ENCODE measurements around the gene TSPAN12.

DNA sequence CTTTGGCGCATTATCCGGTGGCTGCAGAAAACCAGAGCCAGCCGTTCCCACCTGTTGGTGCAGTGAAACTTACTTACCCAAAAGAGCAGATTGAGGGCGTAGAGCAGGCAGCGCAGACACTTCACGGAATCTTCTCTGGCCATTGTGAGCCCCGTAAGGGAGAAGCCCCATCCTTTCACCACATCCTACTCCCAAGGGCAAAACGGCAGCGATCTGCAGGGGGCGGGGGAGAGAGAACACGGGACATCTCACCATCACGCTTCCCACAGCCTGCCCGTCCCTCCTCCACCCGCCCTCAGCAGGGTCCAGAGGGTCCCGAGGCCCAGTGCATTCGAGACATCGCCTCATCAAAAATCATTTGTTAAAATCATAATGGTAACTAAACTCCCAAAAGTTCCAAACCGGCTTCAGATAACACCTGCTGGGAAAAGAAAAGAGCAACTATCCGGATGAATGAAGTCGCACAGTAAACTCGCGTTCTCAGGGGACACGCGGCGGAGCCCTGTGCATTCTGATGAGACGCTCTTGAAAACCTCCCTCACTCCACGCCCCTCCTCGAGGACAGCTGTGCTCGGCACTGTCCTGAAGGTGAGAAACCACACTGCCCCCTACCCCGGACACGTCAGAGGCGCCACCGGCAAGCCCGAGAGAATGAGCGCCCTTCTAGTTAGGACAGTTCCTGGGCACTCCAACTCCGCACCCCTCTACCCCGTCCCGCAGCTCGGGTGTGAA is 1.2 kb downstream of the TSPAN12 start:
- TF ChIP-seq POLR2A (IDR thresholded peaks at IDR 0.05; ENCODE audit: low read depth, low read length): no peak
- no peak for TF ChIP-seq FOS (IDR thresholded peaks at IDR 0.05; ENCODE audit: borderline replicate concordance, insufficient read depth, low read length)
- TF ChIP-seq CTCF (IDR thresholded peaks at IDR 0.05; ENCODE audit: extremely low read depth in 1 of 2, insufficient read depth in 1 of 2, low read depth in 1 of 2, low read length in 2 of 2): peak in 1 of 2 donors; percentile 12
- TF ChIP-seq, protein P1, sequence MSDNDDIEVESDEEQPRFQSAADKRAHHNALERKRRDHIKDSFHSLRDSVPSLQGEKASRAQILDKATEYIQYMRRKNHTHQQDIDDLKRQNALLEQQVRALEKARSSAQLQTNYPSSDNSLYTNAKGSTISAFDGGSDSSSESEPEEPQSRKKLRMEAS (IDR thresholded peaks at IDR 0.05; ENCODE audit: insufficient read depth, insufficient read length): no peak
- no peak for TF ChIP-seq POLR2AphosphoS5 (IDR thresholded peaks at IDR 0.05; ENCODE audit: insufficient read depth, low read depth, low read length)
- TF ChIP-seq GATA2 (IDR thresholded peaks at IDR 0.05; ENCODE audit: insufficient read depth, insufficient read length, low read depth, low read length): no peak

All from endothelial cell of umbilical vein (primary cell).